Testis (tissue), 3 donors: ENCODE results near the gene GNPTAB. TPM values are rescaled to one million over a fixed set of nuclear protein-coding genes. Genes with fewer than 3 reads are reported as not detected.
"Not testable (repeated sequence)": the region's sequence is repeated elsewhere in the genome, so short reads cannot be mapped to it uniquely, and the experiment has no call there.

Experiments used
- DNase-seq: peaks from one replicate; pipeline ENCODE4 v3.0.0-alpha.2; 2019
- H3K27ac ChIP-seq, 2 donors: fragments of 200-600 bp; sonication (generic); one replicate each; pipeline ENCODE4 v1.5.1; 2019
- H3K27me3 ChIP-seq: fragments of 200-600 bp; sonication (generic); one replicate; pipeline ENCODE4 v1.5.1; 2019
- H3K36me3 ChIP-seq: fragments of 200-600 bp; sonication (generic); one replicate; pipeline ENCODE4 v1.5.1; 2017; ENCODE audit warnings: low read depth; ENCODE audit errors: missing control alignments
- H3K4me1 ChIP-seq: fragments of 200-600 bp; sonication (generic); one replicate; pipeline ENCODE4 v1.5.1; 2019
- H3K4me3 ChIP-seq, 2 donors: fragments of 200-600 bp; sonication (generic); one replicate each; pipeline ENCODE4 v1.5.1; 2017 to 2019
- H3K9me3 ChIP-seq: fragments of 200-600 bp; sonication (generic); one replicate; pipeline ENCODE4 v1.5.1; 2017
- CTCF ChIP-seq, 3 experiments: fragments of 450-650 bp in 2 of 3; fragments of 200-600 bp in 1 of 3; sonication (generic) in 1 of 3; IDR thresholded peaks; one replicate each; pipeline ENCODE4 v1.5.1; 2016 to 2019; ENCODE audit warnings: antibody characterized with exemption in 3 of 3, mild to moderate bottlenecking in 2 of 3, moderate library complexity in 1 of 3
- POLR2A ChIP-seq: fragments of 450-650 bp; IDR thresholded peaks from one replicate; pipeline ENCODE4 v1.6.1; 2017; ENCODE audit warnings: antibody characterized with exemption, mild to moderate bottlenecking, moderate library complexity
- WGBS, 2 donors: methylation state at CpG; one replicate each; pipeline ENCODE4 v1.1.5; 2018; 5-methylcytosine and 5-hydroxymethylcytosine counted together
- intact Hi-C: fragments of 100-400 bp; cut with DNase I; formaldehyde crosslinking; loops from one replicate; pipeline ENCODE4 v1.15.1; 2023; ENCODE audit warnings: low total_unique reads
- polyA plus RNA-seq: library from polyadenylated mRNA; stranded (reverse); fragments of 350-450 nt; fragmentation: Illumina TruSeq; extraction: RNeasy Lipid Tissue Mini Kit (QIAGEN cat#74804); gene quantifications from one replicate; pipeline ENCODE4 v1.2.3, GENCODE V29; 2014; ENCODE audit warnings: low read depth, low replicate concordance; ENCODE audit not compliant: insufficient read depth
- total RNA-seq, 2 donors: library from RNA; depleted of rRNA; stranded (reverse); fragments of >200 nt; gene quantifications; one replicate each; pipeline ENCODE4 v1.2.3, GENCODE V29; 2016

Gene GNPTAB
- total and polyA plus RNA-seq, 3 donors from 2014 or later, result 19.1 to 41.3 (median 39.6) TPM

DNA sequence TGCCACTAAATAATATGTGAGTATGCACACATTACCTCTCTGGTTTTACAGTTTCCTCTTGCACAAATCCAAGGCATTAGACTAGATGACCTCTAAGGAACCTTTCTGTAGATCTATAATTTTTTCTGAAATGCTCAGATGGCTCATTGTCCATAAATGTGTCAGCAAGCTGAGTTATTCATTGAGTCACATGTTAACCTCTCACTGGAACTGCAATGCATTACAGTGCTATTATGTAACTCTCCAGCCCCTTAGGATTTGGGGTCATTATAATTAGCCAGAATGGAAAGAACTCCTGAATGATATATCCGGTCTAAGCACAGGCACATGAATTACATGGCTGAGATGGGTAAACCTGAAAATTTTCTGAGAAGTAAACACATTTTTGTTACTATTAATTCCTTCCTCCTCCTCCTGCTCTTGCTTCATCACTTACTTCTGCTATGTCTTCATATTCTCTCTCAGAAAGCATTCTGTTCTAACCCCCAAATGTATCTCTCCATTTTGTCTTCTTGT lies 26.3 kb upstream of the GNPTAB start:
- H3K4me1 ChIP-seq, result no peaks in the 10 kb centered on the region
- WGBS, 2 donors, result 67 to 72% methylated on average over 1 of the region's 1 CpG
- H3K4me3 ChIP-seq, result no peak overlapping the region
- no peaks in the 10 kb centered on the region for H3K9me3 ChIP-seq
- no peak for TF ChIP-seq POLR2A
- no peak for DNase-seq
- no peaks in the 10 kb centered on the region for H3K27me3 ChIP-seq
- intact Hi-C loops, result no loop called here
- no peak overlapping the region for H3K27ac ChIP-seq
- no peaks in the 10 kb centered on the region for H3K36me3 ChIP-seq

DNA sequence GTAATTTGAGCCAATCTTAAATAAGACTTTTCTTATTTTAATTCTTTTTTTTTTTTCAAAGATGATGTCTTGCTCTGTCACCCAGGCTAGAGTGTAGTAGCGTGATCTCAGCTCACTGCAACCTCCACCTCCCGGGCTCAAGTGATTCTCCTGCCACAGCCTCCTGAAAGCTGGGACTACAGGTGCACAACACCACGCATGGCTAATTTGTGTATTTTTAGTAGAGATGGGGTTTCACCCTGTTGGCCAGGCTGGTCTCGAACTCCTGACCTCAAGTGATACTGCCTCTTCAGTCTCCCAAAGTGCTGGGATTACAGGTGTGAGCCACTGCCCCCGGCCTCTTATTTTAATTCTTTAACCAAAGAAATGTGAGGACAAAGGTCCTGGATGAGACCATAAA lies 25.9 kb upstream of the GNPTAB start:
- H3K4me1 ChIP-seq, DNase-seq, H3K27ac ChIP-seq, H3K4me3 ChIP-seq, intact Hi-C loops, H3K27me3 ChIP-seq, H3K36me3 ChIP-seq, H3K9me3 ChIP-seq: not testable (repeated sequence)
- 92 to 94% methylated on average over 5 of the region's 5 CpGs for WGBS, 2 donors

DNA sequence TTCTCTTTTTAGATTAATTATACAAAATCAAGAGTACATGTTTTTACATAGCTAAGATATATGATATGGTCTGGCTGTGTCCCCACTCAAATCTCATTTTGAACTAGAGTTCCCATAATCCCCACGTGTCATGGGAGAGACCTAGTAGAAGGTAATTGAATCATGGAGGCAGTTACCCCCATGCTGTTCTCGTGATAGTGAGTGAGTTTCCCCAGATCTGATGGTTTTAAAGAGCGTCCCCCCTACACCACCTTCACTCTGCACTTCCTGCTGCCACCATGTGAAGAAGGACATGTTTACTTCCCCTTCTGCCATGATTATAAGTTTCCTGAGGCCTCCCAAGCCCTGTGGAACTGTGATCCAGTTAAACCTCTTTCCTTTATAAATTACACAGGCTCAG lies 25.2 kb upstream of the GNPTAB start:
- no peak for DNase-seq
- no peak overlapping the region for H3K27ac ChIP-seq
- H3K36me3 ChIP-seq, result no peaks in the 10 kb centered on the region
- H3K27me3 ChIP-seq, result no peaks in the 10 kb centered on the region
- H3K4me3 ChIP-seq, result no peak overlapping the region
- intact Hi-C loops, result no loop called here
- 90 to 92% methylated on average over 3 of the region's 3 CpGs for WGBS, 2 donors
- no peaks in the 10 kb centered on the region for H3K4me1 ChIP-seq
- no peaks in the 10 kb centered on the region for H3K9me3 ChIP-seq
- TF ChIP-seq POLR2A, result no peak
- no peak for TF ChIP-seq CTCF (IDR thresholded peaks at IDR 0.05)

DNA sequence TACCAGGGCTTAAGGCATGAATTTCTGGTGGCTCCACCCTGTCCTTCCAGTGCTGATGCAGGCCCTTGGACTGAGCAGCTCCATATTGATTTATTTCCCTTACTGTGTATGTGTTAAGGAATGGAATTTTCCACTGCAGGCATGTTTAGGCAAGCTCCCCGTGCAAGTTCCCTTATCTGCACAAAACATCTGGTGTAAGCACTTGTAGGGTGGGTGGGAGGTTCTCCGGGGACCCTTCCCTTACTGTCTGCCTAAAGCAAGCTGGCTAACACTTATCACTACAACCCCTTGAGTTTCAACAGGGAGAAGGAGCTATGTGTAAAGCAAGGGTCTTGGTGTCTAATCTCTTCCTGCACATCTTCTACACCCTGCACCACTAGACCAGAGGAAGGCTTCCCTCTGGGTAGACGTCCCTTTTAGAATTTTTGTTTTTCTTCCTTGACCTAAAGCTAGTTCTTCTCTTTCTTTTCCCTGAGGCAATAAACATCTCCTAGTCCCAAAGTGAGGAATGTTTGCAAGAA lies 24.7 kb upstream of the GNPTAB start:
- H3K36me3 ChIP-seq, result no peaks in the 10 kb centered on the region
- TF ChIP-seq CTCF (IDR thresholded peaks at IDR 0.05) (no peak), POLR2A (no peak)
- H3K27ac ChIP-seq, result no peak overlapping the region
- no peak for DNase-seq
- H3K27me3 ChIP-seq, result no peaks in the 10 kb centered on the region
- no peaks in the 10 kb centered on the region for H3K4me1 ChIP-seq
- H3K4me3 ChIP-seq, result no peak overlapping the region
- intact Hi-C loops, result no loop called here
- WGBS, 2 donors, result 29 to 30% methylated on average over 3 of the region's 3 CpGs
- H3K9me3 ChIP-seq, result no peaks in the 10 kb centered on the region

DNA sequence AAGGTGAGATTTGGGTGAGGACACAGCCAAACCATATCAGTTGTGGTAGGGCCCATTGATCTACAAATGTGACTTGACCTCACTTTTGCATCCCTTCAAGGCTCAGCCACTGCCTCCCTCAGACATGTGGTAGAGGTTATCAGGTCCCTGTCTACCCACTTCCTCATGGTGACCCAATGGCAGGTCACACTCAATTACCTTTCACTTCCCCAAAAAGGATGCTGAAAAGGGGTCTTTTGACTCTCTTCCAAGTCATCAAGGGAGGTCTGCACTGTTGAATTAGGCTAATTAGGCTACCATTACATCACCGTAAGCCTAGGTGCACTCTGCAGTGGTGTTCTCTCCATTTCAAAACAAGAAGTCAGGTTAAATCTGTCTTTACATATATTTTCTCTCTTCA lies 24.0 kb upstream of the GNPTAB start:
- no peak overlapping the region for H3K4me3 ChIP-seq
- H3K27ac ChIP-seq, result no peak overlapping the region
- no peaks in the 10 kb centered on the region for H3K36me3 ChIP-seq
- intact Hi-C loops, result no loop called here
- H3K4me1 ChIP-seq, result no peaks in the 10 kb centered on the region
- no peak for DNase-seq
- H3K27me3 ChIP-seq, result no peaks in the 10 kb centered on the region
- TF ChIP-seq POLR2A (no peak), CTCF (IDR thresholded peaks at IDR 0.05) (no peak)
- WGBS, 2 donors, result 100% methylated on average over 1 of the region's 1 CpG
- no peaks in the 10 kb centered on the region for H3K9me3 ChIP-seq

- Histone ChIP-seq H3K27ac (no peak overlapping the region), H3K27me3 (no peaks in the 10 kb centered on the region), H3K36me3 (no peaks in the 10 kb centered on the region), H3K9me3 (no peaks in the 10 kb centered on the region), H3K4me1 (no peaks in the 10 kb centered on the region), H3K4me3 (no peak overlapping the region)
- intact Hi-C loops, result no loop called here
- no peak for DNase-seq
- no peak for TF ChIP-seq CTCF (IDR thresholded peaks at IDR 0.05)
- no peak for TF ChIP-seq POLR2A
Measured at GRCh38 chr12:101852998-101853397, 22.2 kb upstream of the GNPTAB start.
